ENCODE data around the gene MTERF1. TPM values are rescaled to one million over a fixed set of nuclear protein-coding genes. Genes with fewer than 3 reads are reported as not detected.

MTERF1 gene
- total RNA-seq, 2 experiments from 2014 or later: 15.9 to 16.9 TPM

DNA sequence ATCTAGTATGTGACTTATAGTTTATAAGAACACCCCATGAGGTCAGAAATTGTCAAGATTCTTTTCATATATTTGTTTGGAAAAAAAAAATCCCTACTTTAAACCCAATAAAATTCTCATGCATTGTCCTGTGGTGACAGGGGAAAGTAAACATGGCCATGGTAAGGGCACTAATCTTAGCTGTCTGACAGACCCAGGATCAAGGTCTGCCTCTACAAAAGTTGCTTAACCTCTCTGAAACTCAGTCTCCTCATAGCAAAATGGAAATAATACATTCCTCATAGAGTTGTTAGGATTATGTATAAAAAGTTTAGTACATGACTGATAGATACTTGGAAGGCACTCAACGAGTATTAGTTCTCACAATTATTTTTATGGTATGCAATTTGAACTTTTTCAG lies 37.9 kb upstream of the MTERF1 start:
- ATAC-seq (no peak), DNase-seq (no peak)
- TF ChIP-seq, protein P1, sequence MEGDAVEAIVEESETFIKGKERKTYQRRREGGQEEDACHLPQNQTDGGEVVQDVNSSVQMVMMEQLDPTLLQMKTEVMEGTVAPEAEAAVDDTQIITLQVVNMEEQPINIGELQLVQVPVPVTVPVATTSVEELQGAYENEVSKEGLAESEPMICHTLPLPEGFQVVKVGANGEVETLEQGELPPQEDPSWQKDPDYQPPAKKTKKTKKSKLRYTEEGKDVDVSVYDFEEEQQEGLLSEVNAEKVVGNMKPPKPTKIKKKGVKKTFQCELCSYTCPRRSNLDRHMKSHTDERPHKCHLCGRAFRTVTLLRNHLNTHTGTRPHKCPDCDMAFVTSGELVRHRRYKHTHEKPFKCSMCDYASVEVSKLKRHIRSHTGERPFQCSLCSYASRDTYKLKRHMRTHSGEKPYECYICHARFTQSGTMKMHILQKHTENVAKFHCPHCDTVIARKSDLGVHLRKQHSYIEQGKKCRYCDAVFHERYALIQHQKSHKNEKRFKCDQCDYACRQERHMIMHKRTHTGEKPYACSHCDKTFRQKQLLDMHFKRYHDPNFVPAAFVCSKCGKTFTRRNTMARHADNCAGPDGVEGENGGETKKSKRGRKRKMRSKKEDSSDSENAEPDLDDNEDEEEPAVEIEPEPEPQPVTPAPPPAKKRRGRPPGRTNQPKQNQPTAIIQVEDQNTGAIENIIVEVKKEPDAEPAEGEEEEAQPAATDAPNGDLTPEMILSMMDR (IDR thresholded peaks at IDR 0.05): no peak
- Mint-ChIP-seq H3K36me3 (ENCODE audit: low read depth) (no peaks in the 10 kb centered on the region), H3K4me3 (no peak overlapping the region), H3K4me1 (ENCODE audit: low read depth) (peaks cover 3% of the 10 kb centered on the region), H3K27me3 (peaks cover 7% of the 10 kb centered on the region), H3K27ac (no peak overlapping the region), H3K9me3 (no peaks in the 10 kb centered on the region)
- intact Hi-C loops (cut with micrococcal nuclease): no loop called here
- ChIA-PET POLR2A (no interaction called here), CTCF (no interaction called here)

DNA sequence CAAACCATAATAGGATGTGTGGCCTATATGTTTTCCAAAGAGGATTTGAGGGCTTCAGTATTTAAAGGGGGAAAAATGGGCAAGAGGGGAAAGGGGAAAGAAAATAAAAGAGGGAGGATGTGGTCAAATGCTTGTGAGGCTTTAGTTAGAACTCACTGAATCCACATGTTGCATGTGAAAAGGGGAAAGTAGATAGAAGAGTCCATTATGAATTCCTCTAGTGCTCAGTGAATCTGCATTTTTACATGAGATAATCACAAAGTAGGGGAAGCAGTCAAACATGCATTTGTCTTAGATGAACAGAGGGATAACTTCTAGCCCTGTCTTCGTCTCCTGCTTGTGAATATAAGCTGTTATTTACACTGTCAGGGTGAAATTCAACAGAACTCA lies 35.5 kb upstream of the MTERF1 start:
- ATAC-seq: no peak
- no peaks in the 10 kb centered on the region for H3K36me3 Mint-ChIP-seq (ENCODE audit: low read depth)

DNA sequence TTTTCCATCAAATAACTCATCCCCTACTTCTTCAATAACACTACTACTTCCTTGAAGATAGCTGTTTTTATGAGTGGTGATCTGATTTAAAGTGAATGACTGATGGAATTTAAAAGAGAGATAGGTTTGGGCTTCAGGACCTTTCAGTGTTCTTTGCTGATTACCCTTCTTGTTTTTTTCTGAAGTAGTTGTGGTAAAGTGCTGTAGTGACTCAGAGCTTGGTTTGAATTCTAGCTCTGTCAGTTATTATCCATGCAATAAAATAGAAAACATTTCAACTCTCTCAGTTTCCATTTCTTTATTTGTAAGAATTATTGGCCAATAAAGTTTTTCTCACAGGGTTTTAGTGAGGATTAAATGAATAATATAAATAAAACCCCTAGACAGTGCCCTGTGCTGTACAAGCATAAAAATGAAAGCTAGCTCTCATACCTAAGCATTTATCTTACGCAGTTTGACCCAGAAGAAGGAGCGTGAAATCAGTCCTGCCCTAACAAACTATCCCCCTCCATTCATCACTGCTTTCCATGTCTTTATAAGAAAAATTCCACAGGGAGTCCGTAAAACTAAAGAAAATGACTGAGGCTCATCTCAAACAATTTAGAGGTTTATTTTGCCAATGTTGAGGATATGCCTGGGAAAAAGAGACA lies 35.0 kb upstream of the MTERF1 start:
- peaks cover 7% of the 10 kb centered on the region for H3K27me3 Mint-ChIP-seq
- H3K27ac Mint-ChIP-seq: no peak overlapping the region
- no peaks in the 10 kb centered on the region for H3K9me3 Mint-ChIP-seq
- TF ChIP-seq, protein P1 (IDR thresholded peaks at IDR 0.05): no peak
- DNase-seq (no peak), ATAC-seq (no peak)
- POLR2A ChIA-PET: no interaction called here
- intact Hi-C loops (cut with micrococcal nuclease): no loop called here
- H3K36me3 Mint-ChIP-seq (ENCODE audit: low read depth): no peaks in the 10 kb centered on the region
- peaks cover 3% of the 10 kb centered on the region for H3K4me1 Mint-ChIP-seq (ENCODE audit: low read depth)
- H3K4me3 Mint-ChIP-seq: no peak overlapping the region
- CTCF ChIA-PET: interaction anchor here (1.4 kb wide), 1 partner anchor 35 kb away, joined by 4 read pairs; the partner anchor contains the start of gene MTERF1

More for the DNA sequence above, 35.5 kb upstream of the MTERF1 start:
- Mint-ChIP-seq H3K9me3 (no peaks in the 10 kb centered on the region), H3K27me3 (peaks cover 7% of the 10 kb centered on the region), H3K27ac (no peak overlapping the region), H3K4me1 (ENCODE audit: low read depth) (peaks cover 3% of the 10 kb centered on the region), H3K4me3 (no peak overlapping the region)
- ChIA-PET POLR2A (no interaction called here), CTCF (interaction anchor here (1.0 to 1.4 kb wide), 3 partner anchors 20 to 35 kb away, joined by 3 to 4 read pairs (median 4); partner anchors contain the start of gene MTERF1)
- no peak for DNase-seq
- intact Hi-C loops (cut with micrococcal nuclease): no loop called here
- TF ChIP-seq, protein P1 (IDR thresholded peaks at IDR 0.05): no peak

DNA sequence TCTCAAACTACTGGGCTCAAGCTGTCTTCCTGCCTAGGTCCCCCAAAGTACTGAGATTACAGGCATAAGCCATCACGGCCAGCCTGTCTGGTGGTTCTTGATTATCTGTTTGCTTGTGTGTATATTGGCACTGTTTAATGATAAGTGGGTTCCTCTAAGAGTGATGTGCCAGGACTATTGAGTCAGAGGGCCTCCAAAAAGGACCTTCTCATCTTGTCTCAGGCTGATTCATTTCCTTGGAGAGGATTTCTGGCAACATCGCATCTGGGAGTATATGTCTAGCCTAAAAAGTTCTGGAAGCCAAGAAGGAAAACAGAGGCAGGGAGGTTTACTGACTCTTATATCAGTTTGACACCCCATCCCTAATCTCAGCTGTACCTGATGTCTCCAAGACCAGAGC lies 33.1 kb upstream of the MTERF1 start:
- POLR2A ChIA-PET: no interaction called here
- peaks cover 3% of the 10 kb centered on the region for H3K4me1 Mint-ChIP-seq (ENCODE audit: low read depth)
- H3K36me3 Mint-ChIP-seq (ENCODE audit: low read depth): no peaks in the 10 kb centered on the region
- no peak overlapping the region for H3K27ac Mint-ChIP-seq
- intact Hi-C loops (cut with micrococcal nuclease): no loop called here
- ATAC-seq: no peak
- TF ChIP-seq, protein P1 (IDR thresholded peaks at IDR 0.05): no peak
- CTCF ChIA-PET: no interaction called here
- no peak for DNase-seq
- H3K27me3 Mint-ChIP-seq: peaks cover 6% of the 10 kb centered on the region
- H3K9me3 Mint-ChIP-seq: no peaks in the 10 kb centered on the region
- H3K4me3 Mint-ChIP-seq: no peak overlapping the region

DNA sequence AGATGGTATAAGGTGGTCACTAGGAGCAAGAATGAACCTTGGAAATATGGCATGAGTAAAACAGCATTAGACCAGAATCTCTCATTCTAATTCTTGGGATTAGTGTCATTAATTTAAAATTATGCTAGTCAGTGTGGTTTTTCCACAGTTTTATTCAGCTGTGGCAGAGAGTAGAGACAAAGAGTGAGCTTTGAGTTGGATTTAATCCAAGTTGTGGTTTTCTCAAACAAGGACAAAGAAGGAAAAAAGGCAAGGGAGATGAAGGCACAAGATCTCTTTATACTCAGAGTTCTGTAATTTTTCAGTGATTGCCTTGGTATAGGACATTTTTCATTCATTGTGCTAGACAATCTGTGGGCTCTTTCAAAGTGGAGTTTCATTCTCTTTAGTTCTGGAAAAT lies 32.0 kb upstream of the MTERF1 start:
- peaks cover 6% of the 10 kb centered on the region for H3K27me3 Mint-ChIP-seq

More for the DNA sequence above, 32.0 kb upstream of the MTERF1 start:
- CTCF ChIA-PET: interaction anchor here (0.9 kb wide), 1 partner anchor 15 kb away, joined by 3 read pairs; no protein-coding TSS in a partner anchor
- no peak for ATAC-seq
- POLR2A ChIA-PET: interaction anchor here (1.2 kb wide), 1 partner anchor 21 kb away, joined by 3 read pairs; no protein-coding TSS in a partner anchor
- Mint-ChIP-seq H3K4me1 (ENCODE audit: low read depth) (peaks cover 3% of the 10 kb centered on the region), H3K36me3 (ENCODE audit: low read depth) (no peaks in the 10 kb centered on the region), H3K9me3 (peaks cover 1% of the 10 kb centered on the region), H3K4me3 (no peak overlapping the region), H3K27ac (no peak overlapping the region)
- TF ChIP-seq, protein P1 (IDR thresholded peaks at IDR 0.05): no peak
- intact Hi-C loops (cut with micrococcal nuclease): no loop called here
- no peak for DNase-seq
